ENCODE measurements around the gene VWA1. TPM values are rescaled to one million over a fixed set of nuclear protein-coding genes. Genes with fewer than 3 reads are reported as not detected.

Gene VWA1
- total RNA-seq, result 45.7 and 49.0 TPM in 2 replicates

GRCh38 chr1:1435106-1435903 lies at the start of gene VWA1:
Gene VWA1, plus strand, starts transcription at chr1:1435690. Its CDS starts 59 bp downstream, at chr1:1435749.

GRCh38 chr1:1399187-1399871 lies 36.2 kb upstream of the VWA1 start, which contains the start of gene CCNL2:
Gene CCNL2, minus strand, starts transcription at chr1:1399335. Its CDS starts 29 bp downstream, at chr1:1399306.

DNA sequence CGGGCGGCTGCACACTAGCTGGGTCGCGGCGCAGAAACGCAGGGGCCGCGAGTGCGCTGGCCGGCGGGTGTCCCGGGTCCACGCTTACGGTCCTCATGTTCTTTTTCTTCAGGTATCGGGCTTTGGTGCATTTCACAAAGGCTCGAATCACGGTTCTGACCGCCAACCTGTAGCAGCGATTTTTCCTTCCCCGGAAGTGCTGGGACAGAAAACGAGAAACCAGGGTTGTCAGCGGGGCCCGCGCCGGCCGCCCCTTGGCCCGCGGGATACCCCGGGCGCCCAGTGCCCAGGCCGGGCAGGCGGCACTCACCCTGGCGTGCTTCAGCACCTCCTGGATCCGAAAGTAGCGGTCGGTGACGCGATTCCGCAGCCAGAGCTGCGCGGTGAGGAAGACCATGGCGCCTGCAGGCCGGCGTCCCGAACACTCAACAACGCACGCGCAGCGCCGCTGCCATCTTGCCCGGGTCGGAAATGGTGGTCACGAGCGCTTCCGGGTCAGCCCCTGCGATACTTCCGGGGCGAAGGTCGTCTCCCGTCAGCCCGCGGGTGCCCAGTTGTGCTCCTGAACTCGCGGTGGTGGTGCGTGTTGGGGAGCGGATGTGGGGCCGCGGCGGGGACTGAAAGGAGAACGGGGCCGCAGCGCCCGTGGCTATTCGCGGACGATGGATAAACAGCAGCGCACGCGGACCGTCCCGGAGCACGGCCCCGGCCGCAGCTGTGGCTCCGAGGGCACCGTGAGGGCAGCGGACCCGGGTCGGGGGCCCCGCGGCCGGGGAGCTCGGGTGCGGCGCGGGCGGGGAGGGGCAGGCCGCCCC lies 28.5 kb upstream of the VWA1 start, which contains the start of gene MRPL20:
Gene MRPL20, minus strand, starts transcription at position 473 of the 815 bp plus-strand sequence. Its CDS starts 76 bp downstream, at position 397.

GRCh38 chr1:1421147-1421906 lies 14.2 kb upstream of the VWA1 start, which contains the start of gene ANKRD65:
Gene ANKRD65, minus strand, starts transcription at chr1:1421276. Its CDS starts 271 bp downstream, at chr1:1421005.

DNA sequence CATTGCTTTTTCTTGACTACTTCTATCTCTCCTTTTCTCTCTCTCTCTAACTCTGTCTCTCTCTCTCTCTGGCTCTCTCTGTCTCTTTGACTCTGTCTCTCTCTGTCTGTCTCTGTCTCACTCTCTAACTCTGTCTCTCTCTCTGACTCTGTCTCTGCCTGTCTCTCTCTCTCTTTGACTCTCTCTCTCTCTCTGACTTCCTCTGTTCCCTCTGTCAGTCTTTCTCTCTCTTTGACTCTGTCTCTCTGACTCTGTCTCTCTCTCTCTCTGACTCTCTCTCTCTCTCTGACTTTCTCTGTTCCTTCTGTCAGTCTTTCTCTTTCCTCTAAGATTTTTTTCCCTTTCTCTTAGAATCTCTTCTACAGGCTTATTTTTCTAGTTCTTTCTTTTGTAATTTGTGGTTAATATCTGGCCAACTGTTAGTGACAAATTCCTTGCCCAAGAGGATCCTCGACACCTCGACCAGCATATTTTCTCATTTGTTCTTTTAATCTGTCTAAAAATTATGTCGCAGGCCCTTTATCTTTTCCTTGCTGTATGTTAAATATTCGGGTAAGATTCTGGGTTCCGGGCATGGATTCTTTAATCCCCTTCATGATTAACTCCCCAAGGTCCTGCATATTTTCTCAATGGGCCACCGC lies 13.7 kb downstream of the VWA1 start, which contains the start of gene ATAD3C:
Gene ATAD3C, plus strand, starts transcription at position 591 of the 641 bp plus-strand sequence. CDS start 995 bp downstream, outside the sequence.

GRCh38 chr1:1471389-1472052 lies 36.0 kb downstream of the VWA1 start, which contains the start of gene ATAD3B:
Gene ATAD3B, plus strand, starts transcription at chr1:1471765. Its CDS starts 120 bp downstream, at chr1:1471885.

Other genes with a start within 250 kb of the VWA1 start
- not detected in 2 replicates for gene TNFRSF18, start 229.1 kb upstream of the VWA1 start, total RNA-seq
- gene TNFRSF4, start 221.5 kb upstream of the VWA1 start, total RNA-seq, result 1.4 and 2.0 TPM in 2 replicates
- gene SDF4, start 203.7 kb upstream of the VWA1 start, total RNA-seq, result 205 and 217 TPM in 2 replicates
- gene B3GALT6, start 203.5 kb upstream of the VWA1 start, total RNA-seq, result 27.9 and 30.2 TPM in 2 replicates
- gene C1QTNF12, start 189.0 kb upstream of the VWA1 start, total RNA-seq, result 0.25 and 0.27 TPM in 2 replicates
- gene UBE2J2, start 161.8 kb upstream of the VWA1 start, total RNA-seq, result 36.0 and 43.3 TPM in 2 replicates
- 0.05 and 0.67 TPM in 2 replicates for gene SCNN1D, start 155.3 kb upstream of the VWA1 start, total RNA-seq
- 13.7 and 20.6 TPM in 2 replicates for gene ACAP3, start 127.8 kb upstream of the VWA1 start, total RNA-seq
- gene PUSL1, start 127.1 kb upstream of the VWA1 start, total RNA-seq, result 38.5 and 38.6 TPM in 2 replicates
- 83.0 and 98.9 TPM in 2 replicates for gene INTS11, start 111.0 kb upstream of the VWA1 start, total RNA-seq
- 40.4 and 40.6 TPM in 2 replicates for gene CPTP, start 110.9 kb upstream of the VWA1 start, total RNA-seq
- not detected in 2 replicates for gene TAS1R3, start 104.4 kb upstream of the VWA1 start, total RNA-seq
- 41.1 and 41.3 TPM in 2 replicates for gene DVL1, start 86.3 kb upstream of the VWA1 start, total RNA-seq
- 0.20 and 0.34 TPM in 2 replicates for gene MXRA8, start 77.1 kb upstream of the VWA1 start, total RNA-seq
- 180 and 195 TPM in 2 replicates for gene AURKAIP1, start 60.5 kb upstream of the VWA1 start, total RNA-seq
- gene CCNL2, start 36.4 kb upstream of the VWA1 start, total RNA-seq, result 40.4 and 46.4 TPM in 2 replicates
- 204 and 208 TPM in 2 replicates for gene MRPL20, start 28.4 kb upstream of the VWA1 start, total RNA-seq
- 0.47 and 0.64 TPM in 2 replicates for gene ANKRD65, start 14.4 kb upstream of the VWA1 start, total RNA-seq
- gene ATAD3C, start 14.0 kb downstream of the VWA1 start, total RNA-seq, result 0.07 TPM in 1 of 2 replicates, not detected in the other
- 40.2 and 43.1 TPM in 2 replicates for gene ATAD3B, start 36.1 kb downstream of the VWA1 start, total RNA-seq
- gene ATAD3A, start 76.5 kb downstream of the VWA1 start, total RNA-seq, result 50.7 and 56.6 TPM in 2 replicates
- 0.69 and 1.7 TPM in 2 replicates for gene TMEM240, start 104.9 kb downstream of the VWA1 start, total RNA-seq
- 111 and 116 TPM in 2 replicates for gene SSU72, start 139.2 kb downstream of the VWA1 start, total RNA-seq
- gene FNDC10, start 164.4 kb downstream of the VWA1 start, total RNA-seq, result 2.1 and 3.1 TPM in 2 replicates
- gene MIB2, start 179.8 kb downstream of the VWA1 start, total RNA-seq, result 15.9 and 17.7 TPM in 2 replicates
- gene MMP23B, start 196.5 kb downstream of the VWA1 start, total RNA-seq, result 0.49 and 2.4 TPM in 2 replicates
- gene CDK11B, start 223.3 kb downstream of the VWA1 start, total RNA-seq, result 13.1 and 13.5 TPM in 2 replicates